Measurements from ENCODE around the gene MAPT. TPM values are rescaled to one million over a fixed set of nuclear protein-coding genes. Genes with fewer than 3 reads are reported as not detected.

The MAPT gene
- total RNA-seq, 1 experiment from 2014 or later: 8.3 TPM

DNA sequence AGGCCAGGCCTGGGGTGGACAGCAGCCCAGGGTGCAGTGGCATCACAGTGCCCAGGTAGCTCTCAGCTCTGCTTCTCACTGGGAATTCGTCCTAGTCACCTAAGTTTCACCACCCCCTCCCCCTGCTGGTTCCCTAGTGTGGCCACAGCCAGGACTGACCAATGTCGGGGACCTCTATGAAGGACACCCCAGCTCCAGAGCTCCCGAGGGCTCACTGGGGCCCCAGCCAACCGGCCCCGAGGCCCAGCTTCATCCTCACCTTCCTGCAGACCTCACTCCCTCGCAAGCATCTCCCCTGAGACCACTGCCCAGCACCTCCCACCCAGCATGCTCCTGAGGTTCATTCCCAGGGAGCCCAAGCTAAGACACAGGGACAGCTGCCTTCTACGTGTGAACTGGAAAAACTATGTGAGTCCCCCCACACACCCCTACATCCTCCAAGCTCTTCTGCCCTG, 44.8 kb upstream of the MAPT start:
- Histone ChIP-seq H3K27me3 (replicated peaks; ENCODE audit: insufficient read depth, low read depth, low read length, poor library complexity) (no peaks in the 10 kb centered on the region), H3K27ac (ENCODE audit: low read depth, low read length, poor library complexity, severe bottlenecking) (no peak overlapping the region), H3K36me3 (ENCODE audit: insufficient read depth, low read length, poor library complexity, severe bottlenecking) (no peaks in the 10 kb centered on the region), H3K9me3 (ENCODE audit: low read depth, low read length, poor library complexity, severe bottlenecking) (no peaks in the 10 kb centered on the region), H3K4me1 (ENCODE audit: insufficient read depth, low read length, poor library complexity, severe bottlenecking) (no peaks in the 10 kb centered on the region), H3K4me3 (ENCODE audit: low read depth, low read length, poor library complexity, severe bottlenecking) (no peak overlapping the region)
- no peak for TF ChIP-seq EZH2 (IDR thresholded peaks at IDR 0.05; ENCODE audit: borderline replicate concordance, low read depth, low read length, poor library complexity, severe bottlenecking)
- TF ChIP-seq, protein P1, sequence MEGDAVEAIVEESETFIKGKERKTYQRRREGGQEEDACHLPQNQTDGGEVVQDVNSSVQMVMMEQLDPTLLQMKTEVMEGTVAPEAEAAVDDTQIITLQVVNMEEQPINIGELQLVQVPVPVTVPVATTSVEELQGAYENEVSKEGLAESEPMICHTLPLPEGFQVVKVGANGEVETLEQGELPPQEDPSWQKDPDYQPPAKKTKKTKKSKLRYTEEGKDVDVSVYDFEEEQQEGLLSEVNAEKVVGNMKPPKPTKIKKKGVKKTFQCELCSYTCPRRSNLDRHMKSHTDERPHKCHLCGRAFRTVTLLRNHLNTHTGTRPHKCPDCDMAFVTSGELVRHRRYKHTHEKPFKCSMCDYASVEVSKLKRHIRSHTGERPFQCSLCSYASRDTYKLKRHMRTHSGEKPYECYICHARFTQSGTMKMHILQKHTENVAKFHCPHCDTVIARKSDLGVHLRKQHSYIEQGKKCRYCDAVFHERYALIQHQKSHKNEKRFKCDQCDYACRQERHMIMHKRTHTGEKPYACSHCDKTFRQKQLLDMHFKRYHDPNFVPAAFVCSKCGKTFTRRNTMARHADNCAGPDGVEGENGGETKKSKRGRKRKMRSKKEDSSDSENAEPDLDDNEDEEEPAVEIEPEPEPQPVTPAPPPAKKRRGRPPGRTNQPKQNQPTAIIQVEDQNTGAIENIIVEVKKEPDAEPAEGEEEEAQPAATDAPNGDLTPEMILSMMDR (conservative IDR thresholded peaks at IDR 0.05; ENCODE audit: low read depth, low read length): no peak
- ChIA-PET CTCF (no interaction called here), POLR2A (ENCODE audit: low non-redundant PET) (no interaction called here)
- intact Hi-C loops (cut with micrococcal nuclease; ENCODE audit: unreplicated experiment): no loop called here
- no TSS peak for BruUV-seq (replicated peaks)
- no peak for DNase-seq (ENCODE audit: low spot score)

DNA sequence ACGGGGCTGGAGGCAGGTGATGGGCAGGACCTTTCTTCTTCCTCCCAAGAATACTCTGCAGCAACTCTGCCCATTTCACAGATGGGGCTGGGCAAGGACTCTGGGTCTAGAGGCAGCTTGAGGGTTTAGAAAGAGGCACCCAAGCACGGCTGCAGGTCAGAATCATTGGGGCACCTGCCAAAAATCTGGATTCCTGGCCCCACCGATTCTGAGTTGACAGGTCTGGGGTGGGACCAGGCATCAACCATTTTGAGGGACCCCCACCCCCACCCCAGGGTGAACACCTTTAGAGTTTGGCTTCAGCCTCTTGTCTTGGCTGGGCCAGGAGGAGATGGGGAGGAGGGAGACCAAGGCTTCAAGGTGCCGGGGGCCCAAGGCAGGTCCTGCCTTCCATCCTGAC, 44.3 kb upstream of the MAPT start:
- Histone ChIP-seq H3K36me3 (ENCODE audit: insufficient read depth, low read length, poor library complexity, severe bottlenecking) (no peaks in the 10 kb centered on the region), H3K4me1 (ENCODE audit: insufficient read depth, low read length, poor library complexity, severe bottlenecking) (no peaks in the 10 kb centered on the region), H3K27ac (ENCODE audit: low read depth, low read length, poor library complexity, severe bottlenecking) (no peak overlapping the region), H3K4me3 (ENCODE audit: low read depth, low read length, poor library complexity, severe bottlenecking) (no peak overlapping the region), H3K27me3 (replicated peaks; ENCODE audit: insufficient read depth, low read depth, low read length, poor library complexity) (no peaks in the 10 kb centered on the region), H3K9me3 (ENCODE audit: low read depth, low read length, poor library complexity, severe bottlenecking) (no peaks in the 10 kb centered on the region)
- TF ChIP-seq EZH2 (IDR thresholded peaks at IDR 0.05; ENCODE audit: borderline replicate concordance, low read depth, low read length, poor library complexity, severe bottlenecking): no peak
- TF ChIP-seq, protein P1 (conservative IDR thresholded peaks at IDR 0.05; ENCODE audit: low read depth, low read length): no peak
- intact Hi-C loops (cut with micrococcal nuclease; ENCODE audit: unreplicated experiment): no loop called here
- BruUV-seq (replicated peaks): no TSS peak
- POLR2A ChIA-PET (ENCODE audit: low non-redundant PET): no interaction called here
- CTCF ChIA-PET: no interaction called here
- DNase-seq (ENCODE audit: low spot score): no peak

DNA sequence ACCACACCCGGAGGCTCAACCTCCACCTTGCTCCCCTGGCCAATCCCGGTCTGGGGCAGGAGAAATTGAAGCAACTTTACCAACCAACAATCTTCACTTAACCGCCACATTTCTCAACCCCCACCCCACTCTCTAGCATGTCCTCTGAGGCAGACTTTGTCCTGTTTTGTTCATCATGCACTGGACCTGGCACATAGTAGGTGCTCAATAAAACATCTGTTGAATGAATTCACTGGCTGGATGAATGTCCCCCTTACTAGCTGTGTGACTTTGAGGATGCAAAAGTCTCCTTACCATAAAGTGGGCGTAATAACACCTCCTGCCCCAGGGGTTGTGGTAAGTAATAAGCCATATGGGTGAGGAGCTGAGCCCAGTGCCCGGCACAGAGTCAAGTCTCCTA, 43.9 kb upstream of the MAPT start:
- POLR2A ChIA-PET (ENCODE audit: low non-redundant PET): no interaction called here
- H3K27me3 ChIP-seq (replicated peaks; ENCODE audit: insufficient read depth, low read depth, low read length, poor library complexity): no peaks in the 10 kb centered on the region
- no peaks in the 10 kb centered on the region for H3K9me3 ChIP-seq (ENCODE audit: low read depth, low read length, poor library complexity, severe bottlenecking)
- H3K4me3 ChIP-seq (ENCODE audit: low read depth, low read length, poor library complexity, severe bottlenecking): no peak overlapping the region
- CTCF ChIA-PET: no interaction called here
- H3K4me1 ChIP-seq (ENCODE audit: insufficient read depth, low read length, poor library complexity, severe bottlenecking): no peaks in the 10 kb centered on the region
- no peaks in the 10 kb centered on the region for H3K36me3 ChIP-seq (ENCODE audit: insufficient read depth, low read length, poor library complexity, severe bottlenecking)
- no TSS peak for BruUV-seq (replicated peaks)
- TF ChIP-seq, protein P1 (conservative IDR thresholded peaks at IDR 0.05; ENCODE audit: low read depth, low read length): no peak
- no peak for TF ChIP-seq EZH2 (IDR thresholded peaks at IDR 0.05; ENCODE audit: borderline replicate concordance, low read depth, low read length, poor library complexity, severe bottlenecking)
- intact Hi-C loops (cut with micrococcal nuclease; ENCODE audit: unreplicated experiment): no loop called here
- DNase-seq (ENCODE audit: low spot score): no peak
- H3K27ac ChIP-seq (ENCODE audit: low read depth, low read length, poor library complexity, severe bottlenecking): no peak overlapping the region

All from A673 (cell line).